ENCODE measurements around the gene OR7D2.

- TF ChIP-seq, protein P1, sequence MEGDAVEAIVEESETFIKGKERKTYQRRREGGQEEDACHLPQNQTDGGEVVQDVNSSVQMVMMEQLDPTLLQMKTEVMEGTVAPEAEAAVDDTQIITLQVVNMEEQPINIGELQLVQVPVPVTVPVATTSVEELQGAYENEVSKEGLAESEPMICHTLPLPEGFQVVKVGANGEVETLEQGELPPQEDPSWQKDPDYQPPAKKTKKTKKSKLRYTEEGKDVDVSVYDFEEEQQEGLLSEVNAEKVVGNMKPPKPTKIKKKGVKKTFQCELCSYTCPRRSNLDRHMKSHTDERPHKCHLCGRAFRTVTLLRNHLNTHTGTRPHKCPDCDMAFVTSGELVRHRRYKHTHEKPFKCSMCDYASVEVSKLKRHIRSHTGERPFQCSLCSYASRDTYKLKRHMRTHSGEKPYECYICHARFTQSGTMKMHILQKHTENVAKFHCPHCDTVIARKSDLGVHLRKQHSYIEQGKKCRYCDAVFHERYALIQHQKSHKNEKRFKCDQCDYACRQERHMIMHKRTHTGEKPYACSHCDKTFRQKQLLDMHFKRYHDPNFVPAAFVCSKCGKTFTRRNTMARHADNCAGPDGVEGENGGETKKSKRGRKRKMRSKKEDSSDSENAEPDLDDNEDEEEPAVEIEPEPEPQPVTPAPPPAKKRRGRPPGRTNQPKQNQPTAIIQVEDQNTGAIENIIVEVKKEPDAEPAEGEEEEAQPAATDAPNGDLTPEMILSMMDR (IDR thresholded peaks at IDR 0.05): no peak
- no peak for TF ChIP-seq POLR2A (IDR thresholded peaks at IDR 0.05)
These were observed 10.8 kb downstream of the OR7D2 start for GRCh38 chr19:9189535-9189934.
